HL-60/S4 treated with retinoic acid at 250 ng/mL for 4 days and 3 days (cell line): ENCODE data around the gene SEZ6L.

Experiments
- in situ Hi-C: fragments of 300-500 bp; cut with MboI; formaldehyde crosslinking; loops from 2 replicates; pipeline ENCODE4 v1.7.0; 2022; ENCODE audit warnings: low sequenced_read_pairs

SEZ6L gene

DNA sequence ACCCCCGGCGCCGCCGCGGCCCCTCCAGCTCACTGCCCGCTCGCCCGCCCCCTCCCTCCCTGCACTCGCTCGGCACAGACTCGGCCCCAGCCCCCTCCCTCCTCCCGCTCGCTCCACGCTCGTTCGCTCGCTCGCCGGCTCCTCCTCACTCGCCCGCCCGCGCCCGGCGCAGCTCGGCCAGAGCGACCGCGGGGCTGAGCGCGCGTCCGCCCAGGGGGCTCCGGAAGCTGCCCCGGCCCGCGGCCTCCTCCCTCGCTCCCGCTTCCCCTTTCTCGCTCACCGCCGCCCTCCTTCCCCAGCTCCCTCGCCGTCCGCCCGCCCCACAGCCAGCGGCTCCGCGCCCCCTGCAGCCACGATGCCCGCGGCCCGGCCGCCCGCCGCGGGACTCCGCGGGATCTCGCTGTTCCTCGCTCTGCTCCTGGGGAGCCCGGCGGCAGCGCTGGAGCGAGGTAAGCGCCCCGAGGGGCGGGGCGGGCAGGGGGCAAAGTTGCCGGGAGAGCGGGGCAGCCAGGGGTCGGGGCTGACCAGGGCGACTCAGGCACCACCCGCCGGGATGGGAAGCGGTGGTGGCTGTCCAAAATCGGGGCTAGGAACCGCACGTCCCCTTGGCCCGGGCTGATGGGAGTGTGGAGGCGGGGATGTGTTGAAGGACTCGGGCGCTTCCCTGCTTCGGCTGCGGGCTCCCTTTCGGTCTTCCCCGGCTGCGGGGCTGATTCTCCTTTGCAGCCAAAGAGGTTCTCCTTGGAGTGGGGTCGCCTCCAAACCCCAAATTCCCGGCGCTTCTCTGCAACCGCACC lies at the start of gene SEZ6L:
SEZ6L (plus strand) TSS at position 148 of the 797 bp plus-strand sequence; CDS start at position 356, 208 bp downstream.
- in situ Hi-C loops = no loop called here

GRCh38 chr22:26122920-26123468 lies 46.3 kb upstream of the SEZ6L start:
- in situ Hi-C loops = no loop called here

DNA sequence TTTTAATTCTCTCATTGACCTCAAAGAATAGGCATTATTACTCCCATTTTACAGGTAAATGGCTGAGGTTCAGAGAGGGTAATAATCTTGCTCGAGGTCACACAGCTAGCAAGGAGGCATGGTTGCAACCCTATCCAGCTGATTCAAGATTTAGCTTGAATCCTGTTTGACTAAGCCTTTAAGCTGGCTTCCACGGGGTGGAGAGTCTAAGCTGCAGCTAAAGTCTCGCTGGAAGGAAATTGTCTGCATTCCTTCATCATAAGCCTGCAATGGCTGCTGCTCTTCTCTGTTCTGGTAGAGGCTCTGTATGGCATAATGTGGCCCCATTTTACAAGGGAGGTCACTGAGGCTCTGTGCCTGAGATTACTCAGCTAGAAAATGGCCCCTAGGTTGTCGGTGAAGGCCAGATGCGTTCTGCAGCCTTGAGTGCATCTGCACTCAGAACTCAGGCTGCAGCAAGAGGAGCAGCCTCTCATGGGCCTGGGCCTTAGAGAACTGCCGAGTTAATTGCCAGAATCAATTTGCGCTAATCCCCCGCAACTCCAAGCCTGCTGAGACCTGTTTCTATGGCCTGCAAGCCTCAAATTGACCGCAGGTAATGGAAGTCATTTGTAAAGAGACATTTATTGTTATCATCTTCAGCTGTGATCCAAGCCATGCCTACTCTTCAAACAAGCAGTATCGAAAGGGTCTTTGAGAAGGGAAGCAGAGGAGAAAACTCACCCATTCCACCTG lies 44.1 kb upstream of the SEZ6L start:
- in situ Hi-C loops = no loop called here

DNA sequence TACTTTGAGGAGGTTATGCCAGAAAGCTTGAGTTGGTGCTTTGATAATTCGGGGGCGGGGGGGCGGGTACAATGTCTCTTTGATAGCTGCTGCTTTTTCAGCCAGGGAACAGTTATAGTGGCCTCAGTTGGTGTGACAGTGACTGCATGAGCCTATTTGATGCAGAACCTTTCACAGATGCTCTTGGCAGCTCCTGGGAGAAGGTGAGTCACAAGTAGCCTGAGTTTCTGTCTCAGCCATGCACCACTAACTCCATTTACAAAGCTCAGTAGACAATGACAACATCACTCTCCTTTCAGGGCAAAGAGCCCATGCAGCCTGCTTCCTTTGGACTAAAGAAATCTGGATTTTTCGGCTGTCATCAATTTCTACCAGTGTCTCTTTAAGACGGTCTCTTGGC lies 42.1 kb upstream of the SEZ6L start:
- in situ Hi-C loops = no loop called here

DNA sequence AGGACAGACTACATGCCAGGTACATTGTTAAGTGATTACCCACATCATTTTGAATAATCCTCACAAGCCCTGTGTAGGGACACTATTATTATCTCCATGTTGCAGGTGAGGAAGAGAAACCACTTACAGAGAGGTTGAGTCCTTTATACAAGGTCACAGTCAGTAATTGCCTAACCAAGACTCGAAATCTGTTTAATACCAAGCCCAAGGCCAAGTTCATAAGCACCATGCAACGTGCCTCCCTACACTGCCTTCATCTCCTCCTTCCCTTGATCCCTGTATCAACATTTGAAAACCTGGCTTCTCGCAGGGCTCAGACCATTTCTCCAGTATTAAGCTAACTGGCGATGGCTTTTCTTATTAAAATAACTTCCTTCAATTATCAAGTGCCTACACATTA lies 41.7 kb upstream of the SEZ6L start:
- in situ Hi-C loops = no loop called here

DNA sequence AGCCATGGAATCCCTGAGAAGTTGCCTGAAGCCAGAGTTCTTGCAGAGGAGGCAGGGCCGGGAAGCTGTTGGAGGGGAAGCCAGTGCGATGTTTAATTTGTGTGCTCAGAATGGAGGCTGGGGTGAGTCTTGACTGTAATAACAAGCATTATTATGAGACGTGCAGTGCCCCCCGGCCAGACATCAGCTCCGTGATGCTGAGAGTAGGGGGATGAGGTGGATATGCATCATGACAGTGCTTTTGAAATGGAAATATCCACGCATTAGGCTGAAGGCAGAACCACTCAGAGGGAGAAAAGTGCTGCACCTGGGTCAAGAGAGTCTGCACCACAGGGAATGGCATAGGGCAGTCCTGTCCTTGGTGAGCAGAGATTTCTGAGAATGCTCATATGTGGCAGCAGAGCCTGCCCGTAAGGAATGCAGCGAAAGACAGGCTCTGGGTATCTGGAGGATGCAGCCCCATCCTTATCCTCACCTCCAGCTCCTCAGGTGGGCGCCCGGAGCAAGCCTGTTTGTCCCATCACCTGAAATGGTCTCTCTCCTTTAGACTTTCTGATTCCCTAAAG lies 37.6 kb upstream of the SEZ6L start:
- in situ Hi-C loops = no loop called here

DNA sequence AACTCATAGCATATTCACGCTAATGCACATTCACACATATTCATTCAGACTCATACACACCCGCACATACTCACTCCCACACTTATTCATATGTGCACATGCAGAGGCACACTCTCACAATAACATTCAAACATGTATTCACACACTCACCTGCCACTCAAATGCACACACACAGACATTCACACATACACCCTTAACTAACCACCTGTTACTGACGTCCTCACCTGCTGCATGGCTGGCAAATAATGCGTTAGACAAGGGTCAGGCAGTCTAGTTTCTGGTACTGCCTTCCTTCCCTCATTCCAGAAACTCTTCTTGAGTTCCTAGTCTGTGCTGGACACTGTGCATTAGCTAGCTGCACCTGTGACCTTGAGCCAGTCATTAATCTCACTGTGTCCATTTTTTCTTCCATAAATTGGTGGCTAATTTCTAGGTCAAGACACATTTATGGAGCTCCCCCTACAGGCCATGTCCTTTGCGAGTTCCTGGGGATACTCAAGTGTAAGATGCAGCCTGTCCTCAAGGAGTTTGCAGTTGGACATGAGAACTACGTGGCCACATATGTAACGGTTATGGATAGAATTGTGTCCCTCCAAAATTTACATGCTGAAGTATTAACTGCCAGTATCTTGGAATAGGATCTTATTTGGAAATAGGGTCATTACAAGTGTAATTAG lies 34.5 kb upstream of the SEZ6L start:
- in situ Hi-C loops = no loop called here

DNA sequence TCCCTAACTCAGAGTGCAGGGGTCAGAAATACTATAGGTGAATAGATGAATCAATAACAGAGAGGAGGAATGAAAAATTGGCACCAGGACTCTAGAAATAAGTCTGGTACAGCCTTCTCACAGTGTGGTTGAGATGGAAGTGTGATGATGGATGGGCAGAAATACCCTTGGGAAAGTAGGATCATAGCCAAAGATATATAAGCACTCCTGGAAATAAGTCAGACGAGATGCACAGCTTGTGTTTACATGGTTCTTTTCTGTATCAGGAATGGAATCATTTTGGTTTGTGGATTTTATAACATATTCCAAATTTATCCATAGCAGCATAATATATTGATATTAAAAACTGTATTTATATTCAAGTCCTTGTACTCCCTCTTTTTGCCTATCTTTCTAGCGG lies 33.5 kb upstream of the SEZ6L start:
- in situ Hi-C loops = no loop called here

GRCh38 chr22:26139310-26139709 lies 30.0 kb upstream of the SEZ6L start:
- in situ Hi-C loops = no loop called here

GRCh38 chr22:26141831-26142230 lies 27.4 kb upstream of the SEZ6L start:
- in situ Hi-C loops = no loop called here

DNA sequence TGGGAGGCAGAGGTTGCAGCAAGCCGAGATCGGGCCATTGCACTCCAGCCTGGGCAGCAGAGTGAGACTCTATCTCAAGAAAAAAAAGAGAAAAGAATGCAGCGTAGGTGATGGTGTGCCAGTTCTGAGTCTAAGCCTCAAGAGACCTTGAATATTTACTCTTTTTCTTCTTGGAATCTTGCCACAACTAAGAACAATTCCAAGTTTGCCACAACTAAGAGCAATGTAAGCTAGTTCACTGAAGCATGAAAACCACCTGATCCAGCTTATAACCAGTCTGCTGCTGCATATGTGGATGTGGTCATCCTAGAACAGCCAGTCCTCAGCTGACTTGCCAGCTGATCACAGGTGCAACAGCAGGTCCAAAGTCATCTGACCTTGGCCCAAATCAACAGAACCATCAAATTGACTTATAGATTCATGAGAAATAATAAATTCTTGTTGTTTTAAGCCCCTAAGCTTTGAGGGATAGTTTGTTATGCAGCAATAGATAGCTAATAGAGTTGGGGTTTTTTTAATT lies 25.4 kb upstream of the SEZ6L start:
- in situ Hi-C loops = no loop called here

GRCh38 chr22:26159886-26160285 lies 9.4 kb upstream of the SEZ6L start:
- in situ Hi-C loops = no loop called here

- in situ Hi-C loops = no loop called here
These were observed 7.5 kb upstream of the SEZ6L start for GRCh38 chr22:26161746-26162145.

- in situ Hi-C loops = no loop called here
These were observed 6.3 kb upstream of the SEZ6L start for GRCh38 chr22:26162926-26163325.

DNA sequence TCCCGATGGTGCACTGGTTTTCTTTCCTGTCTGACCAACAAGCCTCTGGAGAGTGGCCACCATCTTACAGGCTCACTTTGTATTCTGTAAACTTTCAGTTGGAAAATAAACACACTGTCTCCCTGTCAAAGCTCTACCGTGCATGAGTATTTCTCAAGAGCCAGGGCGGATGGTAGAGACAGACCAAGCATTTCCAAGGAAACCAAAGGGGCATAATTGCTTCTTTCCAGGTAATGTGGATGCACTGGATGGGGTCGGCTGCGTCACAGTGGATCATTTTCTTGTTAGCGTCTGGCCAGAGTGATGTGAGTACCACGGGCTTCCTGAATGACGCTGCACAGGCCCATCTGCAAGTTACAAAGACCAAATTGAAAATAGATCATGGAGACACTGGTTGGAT lies 5.1 kb upstream of the SEZ6L start:
- in situ Hi-C loops = no loop called here

- in situ Hi-C loops = no loop called here
These were observed 871 bp upstream of the SEZ6L start for GRCh38 chr22:26168330-26168851.

DNA sequence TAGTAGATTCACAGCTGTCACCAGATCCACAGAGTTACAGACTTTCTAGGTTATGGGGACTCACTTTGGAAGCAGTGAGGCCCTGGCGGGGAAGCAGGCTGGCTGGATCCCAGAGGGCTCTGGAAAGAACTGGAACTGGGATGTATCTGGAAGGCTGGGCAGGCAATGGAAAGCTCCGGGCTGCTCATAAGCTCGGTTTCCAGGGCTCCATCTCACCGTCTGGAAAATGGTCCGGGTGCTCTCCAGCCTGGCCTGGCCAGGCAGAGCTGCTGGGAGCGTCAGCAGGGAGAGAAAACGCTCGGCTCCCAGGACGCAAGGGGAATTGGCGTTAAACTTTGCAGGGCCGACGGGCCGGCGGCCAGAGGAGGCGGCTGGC lies 335 bp upstream of the SEZ6L start:
- in situ Hi-C loops = no loop called here

- in situ Hi-C loops = no loop called here
These were observed 840 bp downstream of the SEZ6L start for GRCh38 chr22:26170112-26170492.

DNA sequence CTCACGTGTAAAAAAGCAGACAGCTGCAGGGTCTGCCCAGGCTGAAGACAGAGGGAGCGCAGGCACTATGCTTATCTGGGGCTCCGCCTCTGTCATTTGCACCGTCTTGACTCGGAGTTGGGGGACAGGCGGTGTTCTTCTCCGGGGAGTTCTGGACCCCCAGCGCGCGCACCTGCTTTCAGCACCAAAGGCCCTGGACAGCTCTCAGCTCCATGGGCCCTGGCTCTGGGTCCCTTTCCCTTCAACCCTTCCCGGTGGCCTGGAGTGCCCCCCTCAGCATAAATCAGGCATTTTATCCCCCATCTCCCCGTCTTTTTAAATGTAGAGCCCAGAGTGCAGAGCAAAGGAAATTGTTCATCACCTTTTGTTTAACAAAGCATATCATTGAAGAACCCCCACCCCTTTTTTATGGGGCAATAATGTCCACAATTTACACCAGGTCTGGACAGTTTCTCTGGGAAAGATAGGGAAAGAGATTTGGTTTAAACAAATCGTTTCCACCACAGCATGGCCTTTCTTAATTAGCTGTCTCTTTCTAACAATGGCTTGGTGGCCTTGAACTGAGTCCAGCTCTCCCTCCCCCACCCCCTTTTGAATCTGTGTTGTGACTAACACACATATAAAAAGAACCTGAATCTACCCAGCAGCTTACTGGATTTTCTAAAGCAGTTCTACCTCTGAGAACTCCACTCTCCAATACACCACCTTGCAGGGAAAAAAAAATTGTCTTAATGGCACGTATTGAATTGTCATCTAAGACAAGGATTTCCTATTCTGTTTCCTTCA lies 1.7 kb downstream of the SEZ6L start:
- in situ Hi-C loops = no loop called here

GRCh38 chr22:26172389-26172990 lies 3.2 kb downstream of the SEZ6L start:
- in situ Hi-C loops = no loop called here
